ENCODE measurements around the gene ARHGEF38.
"Not testable (repeated sequence)": the region's sequence is repeated elsewhere in the genome, so short reads cannot be mapped to it uniquely, and the experiment has no call there.

Gene ARHGEF38

DNA sequence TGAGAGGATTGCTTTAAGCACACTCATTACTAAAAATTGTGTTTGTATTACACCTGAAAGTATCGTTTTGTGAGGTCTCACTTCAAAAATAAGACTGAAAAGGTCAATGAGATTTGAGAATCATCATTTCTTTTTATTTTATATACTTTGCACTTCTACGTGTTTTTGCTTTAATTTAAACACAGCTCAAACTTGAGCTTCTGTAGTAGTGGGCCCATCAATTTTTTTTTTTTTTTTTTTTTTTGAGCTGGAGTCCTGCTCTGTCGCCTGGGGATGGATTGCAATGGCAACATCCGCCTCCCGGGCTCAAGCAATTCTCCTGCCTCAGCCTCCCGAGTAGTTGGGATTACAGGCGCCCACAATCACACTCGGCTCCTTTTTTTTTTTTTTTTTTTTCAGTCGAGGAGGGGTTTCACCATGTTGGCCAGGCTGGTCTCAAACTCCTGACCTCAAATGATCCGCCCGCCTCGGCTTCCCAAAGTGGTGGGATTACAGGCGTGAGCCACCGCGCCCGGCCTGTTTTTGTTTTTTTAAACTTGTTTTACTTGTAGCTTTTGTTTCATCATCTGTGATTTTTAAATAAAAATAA is 157.7 kb downstream of the ARHGEF38 start:
- no peak for DNase-seq (ENCODE audit: low read depth in 1 of 2, low spot score in 1 of 2)

DNA sequence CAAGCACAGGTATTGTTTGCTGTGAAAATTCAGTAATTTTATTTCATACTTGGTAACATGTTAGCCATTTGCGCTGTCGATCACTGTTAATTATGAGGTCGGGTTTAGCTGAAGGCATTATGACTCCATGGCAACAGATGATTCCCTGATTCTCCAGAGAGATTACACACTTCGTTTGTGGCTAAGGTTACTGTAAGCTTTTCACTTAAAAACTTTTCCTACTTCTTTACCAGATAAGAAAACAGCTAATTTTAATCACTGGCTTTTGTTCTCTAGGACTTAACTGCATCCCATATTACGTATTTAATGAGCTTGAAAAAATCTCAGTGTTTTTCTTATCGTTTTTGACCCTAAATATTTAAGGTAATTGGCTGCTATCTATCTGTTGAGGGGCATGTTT is 158.3 kb downstream of the ARHGEF38 start:
- no peak for DNase-seq (ENCODE audit: low read depth in 1 of 2, low spot score in 1 of 2)

DNA sequence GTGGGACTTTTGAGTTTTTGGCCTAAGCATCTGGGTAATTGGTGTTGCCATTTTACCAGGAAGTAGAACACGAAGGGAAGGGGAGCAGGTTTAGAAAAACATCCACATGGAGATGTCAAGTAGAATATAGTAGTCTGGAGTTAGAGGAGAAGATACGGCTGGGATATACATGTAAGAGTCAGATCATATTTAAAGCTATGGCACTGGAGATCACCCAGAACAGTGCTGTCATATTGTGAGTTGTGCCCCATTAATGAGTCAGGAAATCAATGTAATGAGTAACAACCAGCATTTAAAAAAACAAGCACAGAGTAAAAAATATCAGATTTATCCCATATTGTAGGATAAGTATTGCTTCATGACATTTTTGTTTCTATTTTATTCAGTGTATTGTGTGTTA is 160.3 kb downstream of the ARHGEF38 start:
- no peak for DNase-seq (ENCODE audit: low read depth in 1 of 2, low spot score in 1 of 2)

DNA sequence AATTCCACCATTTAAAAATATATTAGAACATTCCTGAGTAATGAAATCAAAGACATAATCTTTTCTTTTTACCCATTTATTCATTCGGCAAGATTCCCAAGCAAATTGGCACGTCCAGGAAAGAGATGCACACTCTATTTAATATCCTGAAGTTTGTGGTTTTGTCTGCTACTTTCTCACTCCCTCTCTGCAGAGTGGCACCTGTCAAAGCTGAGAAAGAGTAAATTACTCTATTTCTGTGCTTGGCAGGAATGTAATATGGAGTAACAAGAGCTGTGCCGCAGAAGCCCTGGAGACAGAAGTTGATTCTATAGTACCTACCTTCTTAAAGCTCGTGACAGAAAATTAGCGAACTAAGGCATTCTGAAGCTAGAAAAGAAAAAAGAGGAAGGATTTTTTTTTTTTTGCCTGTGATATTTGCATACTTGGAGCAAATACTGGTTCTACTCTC is 161.7 kb downstream of the ARHGEF38 start:
- DNase-seq (ENCODE audit: low read depth in 1 of 2, low spot score in 1 of 2), result no peak

DNA sequence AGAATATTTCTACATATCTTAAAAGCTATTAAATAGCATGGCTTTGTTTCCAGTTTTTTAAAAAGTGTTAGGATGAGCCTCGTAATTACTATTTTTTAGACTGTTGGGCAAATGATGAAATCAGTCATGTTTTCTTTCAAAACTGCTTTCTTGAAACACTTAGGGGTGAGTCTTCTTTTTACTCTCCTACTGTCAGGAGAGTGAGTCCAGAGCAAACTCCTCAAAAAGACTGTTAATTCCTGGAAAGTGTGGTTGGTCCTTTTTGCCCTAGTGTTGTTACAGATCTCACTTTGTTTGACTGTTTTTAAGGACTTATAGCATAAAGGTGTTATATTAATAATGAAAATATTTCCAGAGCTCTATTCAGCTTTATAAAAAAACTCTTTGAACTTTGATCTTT is 162.5 kb downstream of the ARHGEF38 start:
- DNase-seq (ENCODE audit: low read depth in 1 of 2, low spot score in 1 of 2), result no peak

DNA sequence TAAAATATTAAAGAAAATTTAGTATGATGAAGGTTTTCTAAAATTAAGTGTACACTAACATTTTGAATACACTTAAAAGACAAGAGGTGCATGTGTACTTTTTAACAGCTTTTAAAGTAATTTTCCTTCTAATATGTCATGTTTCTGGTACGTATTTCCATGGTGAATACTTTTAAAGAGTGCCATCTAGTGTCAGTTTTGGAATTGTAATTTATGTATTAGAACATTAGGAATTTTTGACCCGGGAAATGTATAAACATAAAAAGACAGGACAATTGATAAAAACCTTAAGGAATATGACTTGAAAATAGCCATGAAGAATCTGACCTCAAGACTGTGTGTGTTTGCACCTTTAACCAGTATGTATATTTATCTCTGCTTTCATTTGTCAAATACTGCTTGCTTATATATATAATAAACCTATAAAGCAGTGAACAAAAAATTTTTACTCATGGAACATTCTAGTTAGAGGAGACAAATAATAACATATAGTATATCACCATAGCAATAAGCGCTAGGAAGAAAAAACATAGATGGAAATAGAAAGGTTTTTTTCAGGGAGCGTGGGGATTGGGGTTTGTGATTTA is 163.4 kb downstream of the ARHGEF38 start:
- DNase-seq (ENCODE audit: low read depth in 1 of 2, low spot score in 1 of 2), result no peak

DNA sequence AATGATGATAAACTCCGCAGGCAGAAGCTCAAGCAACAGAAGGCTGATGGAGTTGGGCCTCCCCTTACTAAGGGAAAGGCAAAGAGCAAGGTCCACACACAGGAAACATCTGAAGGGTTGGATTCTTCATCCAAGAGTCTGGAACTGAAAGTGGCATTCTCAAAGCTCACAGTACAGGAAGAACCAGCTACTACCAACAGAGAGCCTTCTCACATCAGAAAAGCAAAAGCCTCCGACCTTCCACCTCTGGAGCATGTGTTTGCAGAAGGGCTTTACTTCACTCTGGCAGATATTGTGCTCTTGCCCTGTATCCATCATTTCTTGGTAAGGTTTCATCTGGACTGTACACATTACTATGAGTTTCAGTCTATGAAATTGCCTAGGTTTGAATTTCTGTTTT is 166.8 kb downstream of the ARHGEF38 start:
- DNase-seq (ENCODE audit: low read depth in 1 of 2, low spot score in 1 of 2), result no peak

DNA sequence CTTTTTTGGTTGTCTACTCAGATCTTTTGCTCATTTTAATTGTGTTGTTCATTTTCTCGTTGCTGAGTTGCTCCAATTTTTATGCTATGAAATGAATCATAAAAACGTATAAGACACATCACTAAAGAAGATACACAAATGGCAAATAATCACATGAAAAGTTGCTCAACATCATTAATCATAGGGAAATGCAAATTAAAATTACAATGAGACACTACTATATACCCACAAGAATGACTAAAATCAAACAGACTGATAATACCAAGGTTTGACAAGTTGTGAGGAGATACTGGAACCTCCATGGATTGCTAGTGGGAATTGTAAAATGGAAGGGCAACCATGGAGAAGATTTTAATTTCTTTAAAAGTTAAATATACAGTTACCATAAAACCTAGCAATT is 173.2 kb downstream of the ARHGEF38 start:
- DNase-seq (ENCODE audit: low read depth in 1 of 2, low spot score in 1 of 2), result no peak

DNA sequence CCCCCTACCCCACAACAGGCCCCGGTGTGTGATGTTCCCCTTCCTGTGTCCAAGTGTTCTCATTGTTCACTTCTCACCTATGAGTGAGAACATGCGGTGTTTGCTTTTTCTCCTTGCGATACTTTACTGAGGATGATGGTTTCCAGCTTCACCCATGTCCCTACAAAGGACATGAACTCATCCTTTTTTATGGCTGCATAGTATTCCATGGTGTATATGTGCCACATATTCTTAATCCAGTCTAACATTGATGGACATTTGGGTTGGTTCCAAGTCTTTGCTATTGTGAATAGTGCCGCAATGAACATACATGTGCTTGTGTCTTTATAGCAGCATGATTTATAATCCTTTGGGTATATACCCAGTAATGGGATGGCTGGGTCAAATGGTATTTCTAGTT is 177.5 kb downstream of the ARHGEF38 start:
- not testable (repeated sequence) for DNase-seq (ENCODE audit: low read depth in 1 of 2, low spot score in 1 of 2)

Measured in stimulated activated CD4-positive, alpha-beta T cell treated with anti-CD3 and anti-CD28 coated beads, Interleukin-15, amount 100 ng/mL, for 1 hour (primary cell).